HepG2 (cell line): ENCODE measurements around the gene PSMB2. TPM values are rescaled to one million over a fixed set of nuclear protein-coding genes. Genes with fewer than 3 reads are reported as not detected.
A peak's percentile ranks its signal among the peaks of the same experiment; 100 is the strongest.

Source experiments
- GTF2F1 ChIP-seq: fragments of 150-350 bp; IDR thresholded peaks from 2 replicates; pipeline ENCODE4 v1.6.1; 2014; ENCODE audit warnings: low read length
- KDM1A ChIP-seq: IDR thresholded peaks from 2 replicates; pipeline ENCODE4 v1.6.1; 2016; ENCODE audit warnings: missing compliant biosample characterization
- KLF15 ChIP-seq: sonication (generic); formaldehyde crosslinking; IDR thresholded peaks from 2 replicates; pipeline ENCODE4 v1.8.1; 2023; ENCODE audit warnings: borderline replicate concordance, mild to moderate bottlenecking, inconsistent platforms, missing genetic modification reagents, mixed read lengths
- KMT2B ChIP-seq: IDR thresholded peaks from 2 replicates; pipeline ENCODE4 v1.6.1; 2016; ENCODE audit warnings: missing genetic modification reagents, missing compliant biosample characterization
- MED13 ChIP-seq: sonication (generic); formaldehyde crosslinking; IDR thresholded peaks from 2 replicates; pipeline ENCODE4 v1.5.0; 2020; ENCODE audit warnings: missing genetic modification reagents
- MXD4 ChIP-seq: IDR thresholded peaks from 2 replicates; pipeline ENCODE4 v1.6.1; 2016; ENCODE audit warnings: mild to moderate bottlenecking, missing biosample characterization, missing genetic modification reagents
- NPAS2 ChIP-seq: sonication (generic); formaldehyde crosslinking; IDR thresholded peaks from 2 replicates; pipeline ENCODE4 v1.8.0; 2022; ENCODE audit warnings: mild to moderate bottlenecking, missing genetic modification reagents, borderline replicate concordance
- NR3C1 ChIP-seq: sonication (generic); formaldehyde crosslinking; IDR thresholded peaks from 2 replicates; pipeline ENCODE4 v1.4.0; 2020; ENCODE audit warnings: missing genetic modification reagents
- SOX5 ChIP-seq: IDR thresholded peaks from 2 replicates; pipeline ENCODE4 v1.6.1; 2016; ENCODE audit warnings: borderline replicate concordance
- SP4 ChIP-seq: sonication (generic); formaldehyde crosslinking; IDR thresholded peaks from 2 replicates; pipeline ENCODE4 v1.8.1; 2023; ENCODE audit warnings: mild to moderate bottlenecking, missing genetic modification reagents
- YY1 ChIP-seq: IDR thresholded peaks from 2 replicates; pipeline ENCODE4 v1.6.1; 2011; ENCODE audit warnings: low read length, low read depth, moderate library complexity, mild to moderate bottlenecking; ENCODE audit not compliant: insufficient read depth, insufficient replicate concordance
- ZBTB7A ChIP-seq: sonication (generic); formaldehyde crosslinking; IDR thresholded peaks from 2 replicates; pipeline ENCODE4 v1.8.0; 2022; ENCODE audit warnings: mild to moderate bottlenecking, missing genetic modification reagents
- ZNF263 ChIP-seq: sonication (generic); formaldehyde crosslinking; IDR thresholded peaks from 2 replicates; pipeline ENCODE4 v1.4.0; 2020; ENCODE audit warnings: missing genetic modification reagents
- ZNF441 ChIP-seq: sonication (generic); formaldehyde crosslinking; IDR thresholded peaks from 2 replicates; pipeline ENCODE4 v1.7.0; 2021; ENCODE audit warnings: missing genetic modification reagents, borderline replicate concordance
- ZNF619 ChIP-seq: sonication (generic); formaldehyde crosslinking; IDR thresholded peaks from 2 replicates; pipeline ENCODE4 v1.4.0; 2020; ENCODE audit warnings: mild to moderate bottlenecking, missing genetic modification reagents
- ZNF841 ChIP-seq: sonication (generic); formaldehyde crosslinking; IDR thresholded peaks from 2 replicates; pipeline ENCODE4 v1.8.1; 2023; ENCODE audit warnings: missing genetic modification reagents, borderline replicate concordance
- ZNF878 ChIP-seq: sonication (generic); formaldehyde crosslinking; IDR thresholded peaks from 2 replicates; pipeline ENCODE4 v1.8.1; 2023; ENCODE audit warnings: mild to moderate bottlenecking, missing genetic modification reagents, moderate library complexity
- polyA plus RNA-seq, 8 experiments: library from polyadenylated mRNA; depleted of rRNA in 3 of 8; stranded (reverse) in 7 of 8; unstranded in 1 of 8; fragments of >200 nt; fragmentation: Illumina TruSeq in 4 of 8; extraction: Trizol in 4 of 8; gene quantifications; 2 replicates each; pipeline versions ENCODE4 v1.2.1 to v1.2.3, GENCODE V29; 2011 to 2016; ENCODE audit warnings: low read depth in 4 of 8, missing spikeins in 1 of 8, mixed read lengths in 1 of 8; ENCODE audit not compliant: insufficient read depth in 1 of 8
- total RNA-seq, 5 experiments: library from RNA; depleted of rRNA; stranded (reverse); fragments of >200 nt; fragmentation: Illumina TruSeq; extraction: Trizol; gene quantifications; 2 replicates each; pipeline ENCODE4 v1.2.3, GENCODE V29; 2016; ENCODE audit warnings: low read depth in 1 of 5
- TF ChIP-seq, protein P1 (sequence below): sonication (generic); formaldehyde crosslinking; IDR thresholded peaks from 2 replicates; pipeline ENCODE4 v1.4.0; 2020; ENCODE audit warnings: missing genetic modification reagents
- TF ChIP-seq, protein P2 (sequence below): sonication (generic); formaldehyde crosslinking; IDR thresholded peaks from 2 replicates; pipeline ENCODE4 v1.5.0; 2020; ENCODE audit warnings: missing genetic modification reagents
- TF ChIP-seq, protein P3 (sequence below): IDR thresholded peaks from 2 replicates; pipeline ENCODE4 v1.6.1; 2018; ENCODE audit warnings: missing genetic modification reagents, mild to moderate bottlenecking, missing compliant biosample characterization
- TF ChIP-seq, protein P4 (sequence below): sonication (generic); formaldehyde crosslinking; conservative IDR thresholded peaks from 2 replicates; pipeline ENCODE4 v1.4.0; 2020; ENCODE audit warnings: missing genetic modification reagents
- TF ChIP-seq, protein P5 (sequence below): sonication (generic); formaldehyde crosslinking; conservative IDR thresholded peaks from 2 replicates; pipeline ENCODE4 v1.8.0; 2022; ENCODE audit warnings: missing genetic modification reagents

The PSMB2 gene
- total and polyA plus RNA-seq, 2 of the 13 experiments (the other 11 are each of a cell fraction or from before 2014, with no cell fraction given) = 60.6 to 62.2 TPM

DNA sequence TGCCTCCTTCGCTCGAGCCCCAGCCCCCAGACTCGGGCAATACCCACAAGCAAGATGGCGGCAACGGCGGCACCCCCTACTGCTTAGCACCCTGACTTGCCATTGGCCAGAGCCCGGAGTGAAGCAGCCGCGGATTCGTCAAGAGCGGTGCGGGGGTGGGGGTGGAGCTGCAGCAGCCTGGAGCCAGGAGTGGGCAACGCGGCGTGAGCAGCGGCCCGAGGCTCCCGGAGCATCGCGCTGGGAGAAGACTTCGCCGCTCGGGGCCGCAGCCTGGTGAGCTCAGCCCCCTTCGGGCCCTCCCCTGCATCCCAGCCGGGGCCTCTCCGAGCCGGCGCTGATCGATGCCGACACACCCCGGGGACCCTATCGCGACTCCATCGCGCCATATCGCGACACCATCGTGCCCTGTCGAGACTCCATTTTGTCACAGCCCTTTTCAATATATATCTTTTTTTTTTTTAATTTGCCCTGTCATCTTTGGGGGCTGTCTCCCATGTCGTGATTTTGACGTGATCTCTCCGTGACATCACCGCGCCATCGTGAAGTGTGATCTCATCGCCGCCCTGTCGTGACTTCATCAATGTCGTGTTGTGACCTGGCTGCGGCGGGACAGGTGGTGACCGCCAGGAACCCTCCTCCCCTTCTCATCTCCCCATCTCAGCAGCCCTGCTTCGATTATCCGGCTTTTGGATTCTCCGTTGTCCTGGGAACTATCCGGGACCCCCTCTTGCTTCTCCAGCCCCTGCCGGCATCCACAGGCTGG lies 83.5 kb downstream of the PSMB2 start, which contains the start of gene NCDN (continued):
- TF ChIP-seq, protein P1, sequence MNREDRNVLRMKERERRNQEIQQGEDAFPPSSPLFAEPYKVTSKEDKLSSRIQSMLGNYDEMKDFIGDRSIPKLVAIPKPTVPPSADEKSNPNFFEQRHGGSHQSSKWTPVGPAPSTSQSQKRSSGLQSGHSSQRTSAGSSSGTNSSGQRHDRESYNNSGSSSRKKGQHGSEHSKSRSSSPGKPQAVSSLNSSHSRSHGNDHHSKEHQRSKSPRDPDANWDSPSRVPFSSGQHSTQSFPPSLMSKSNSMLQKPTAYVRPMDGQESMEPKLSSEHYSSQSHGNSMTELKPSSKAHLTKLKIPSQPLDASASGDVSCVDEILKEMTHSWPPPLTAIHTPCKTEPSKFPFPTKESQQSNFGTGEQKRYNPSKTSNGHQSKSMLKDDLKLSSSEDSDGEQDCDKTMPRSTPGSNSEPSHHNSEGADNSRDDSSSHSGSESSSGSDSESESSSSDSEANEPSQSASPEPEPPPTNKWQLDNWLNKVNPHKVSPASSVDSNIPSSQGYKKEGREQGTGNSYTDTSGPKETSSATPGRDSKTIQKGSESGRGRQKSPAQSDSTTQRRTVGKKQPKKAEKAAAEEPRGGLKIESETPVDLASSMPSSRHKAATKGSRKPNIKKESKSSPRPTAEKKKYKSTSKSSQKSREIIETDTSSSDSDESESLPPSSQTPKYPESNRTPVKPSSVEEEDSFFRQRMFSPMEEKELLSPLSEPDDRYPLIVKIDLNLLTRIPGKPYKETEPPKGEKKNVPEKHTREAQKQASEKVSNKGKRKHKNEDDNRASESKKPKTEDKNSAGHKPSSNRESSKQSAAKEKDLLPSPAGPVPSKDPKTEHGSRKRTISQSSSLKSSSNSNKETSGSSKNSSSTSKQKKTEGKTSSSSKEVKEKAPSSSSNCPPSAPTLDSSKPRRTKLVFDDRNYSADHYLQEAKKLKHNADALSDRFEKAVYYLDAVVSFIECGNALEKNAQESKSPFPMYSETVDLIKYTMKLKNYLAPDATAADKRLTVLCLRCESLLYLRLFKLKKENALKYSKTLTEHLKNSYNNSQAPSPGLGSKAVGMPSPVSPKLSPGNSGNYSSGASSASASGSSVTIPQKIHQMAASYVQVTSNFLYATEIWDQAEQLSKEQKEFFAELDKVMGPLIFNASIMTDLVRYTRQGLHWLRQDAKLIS (CRISPR knock-in tag) = no peak
- TF ChIP-seq ZNF878 (CRISPR knock-in tag) (no peak), KMT2B (peak; percentile 83), ZNF441 (CRISPR knock-in tag) (no peak), ZBTB7A (CRISPR knock-in tag) (no peak), SP4 (peak; percentile 90), KDM1A (CRISPR knock-in tag) (no peak), ZNF841 (CRISPR knock-in tag) (no peak), ZNF263 (CRISPR knock-in tag) (peak; percentile 12; the same call in 1 of the 2 replicates), ZNF619 (no peak; the same call in 1 of the 2 replicates), YY1 (peak; percentile 100), MED13 (CRISPR knock-in tag) (peak; percentile 60; the same call in 1 of the 2 replicates), KLF15 (CRISPR knock-in tag) (no peak), GTF2F1 (no peak), NPAS2 (no peak), SOX5 (CRISPR knock-in tag) (no peak), NR3C1 (CRISPR knock-in tag) (no peak), MXD4 (CRISPR knock-in tag) (no peak; the same call in none of the 2 replicates)
- TF ChIP-seq, protein P2, sequence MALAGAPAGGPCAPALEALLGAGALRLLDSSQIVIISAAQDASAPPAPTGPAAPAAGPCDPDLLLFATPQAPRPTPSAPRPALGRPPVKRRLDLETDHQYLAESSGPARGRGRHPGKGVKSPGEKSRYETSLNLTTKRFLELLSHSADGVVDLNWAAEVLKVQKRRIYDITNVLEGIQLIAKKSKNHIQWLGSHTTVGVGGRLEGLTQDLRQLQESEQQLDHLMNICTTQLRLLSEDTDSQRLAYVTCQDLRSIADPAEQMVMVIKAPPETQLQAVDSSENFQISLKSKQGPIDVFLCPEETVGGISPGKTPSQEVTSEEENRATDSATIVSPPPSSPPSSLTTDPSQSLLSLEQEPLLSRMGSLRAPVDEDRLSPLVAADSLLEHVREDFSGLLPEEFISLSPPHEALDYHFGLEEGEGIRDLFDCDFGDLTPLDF (CRISPR knock-in tag) = no peak
- TF ChIP-seq, protein P3, sequence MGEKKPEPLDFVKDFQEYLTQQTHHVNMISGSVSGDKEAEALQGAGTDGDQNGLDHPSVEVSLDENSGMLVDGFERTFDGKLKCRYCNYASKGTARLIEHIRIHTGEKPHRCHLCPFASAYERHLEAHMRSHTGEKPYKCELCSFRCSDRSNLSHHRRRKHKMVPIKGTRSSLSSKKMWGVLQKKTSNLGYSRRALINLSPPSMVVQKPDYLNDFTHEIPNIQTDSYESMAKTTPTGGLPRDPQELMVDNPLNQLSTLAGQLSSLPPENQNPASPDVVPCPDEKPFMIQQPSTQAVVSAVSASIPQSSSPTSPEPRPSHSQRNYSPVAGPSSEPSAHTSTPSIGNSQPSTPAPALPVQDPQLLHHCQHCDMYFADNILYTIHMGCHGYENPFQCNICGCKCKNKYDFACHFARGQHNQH (CRISPR knock-in tag) = no peak
- TF ChIP-seq, protein P4, sequence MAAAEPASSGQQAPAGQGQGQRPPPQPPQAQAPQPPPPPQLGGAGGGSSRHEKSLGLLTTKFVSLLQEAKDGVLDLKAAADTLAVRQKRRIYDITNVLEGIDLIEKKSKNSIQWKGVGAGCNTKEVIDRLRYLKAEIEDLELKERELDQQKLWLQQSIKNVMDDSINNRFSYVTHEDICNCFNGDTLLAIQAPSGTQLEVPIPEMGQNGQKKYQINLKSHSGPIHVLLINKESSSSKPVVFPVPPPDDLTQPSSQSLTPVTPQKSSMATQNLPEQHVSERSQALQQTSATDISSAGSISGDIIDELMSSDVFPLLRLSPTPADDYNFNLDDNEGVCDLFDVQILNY = no peak
- TF ChIP-seq, protein P5, sequence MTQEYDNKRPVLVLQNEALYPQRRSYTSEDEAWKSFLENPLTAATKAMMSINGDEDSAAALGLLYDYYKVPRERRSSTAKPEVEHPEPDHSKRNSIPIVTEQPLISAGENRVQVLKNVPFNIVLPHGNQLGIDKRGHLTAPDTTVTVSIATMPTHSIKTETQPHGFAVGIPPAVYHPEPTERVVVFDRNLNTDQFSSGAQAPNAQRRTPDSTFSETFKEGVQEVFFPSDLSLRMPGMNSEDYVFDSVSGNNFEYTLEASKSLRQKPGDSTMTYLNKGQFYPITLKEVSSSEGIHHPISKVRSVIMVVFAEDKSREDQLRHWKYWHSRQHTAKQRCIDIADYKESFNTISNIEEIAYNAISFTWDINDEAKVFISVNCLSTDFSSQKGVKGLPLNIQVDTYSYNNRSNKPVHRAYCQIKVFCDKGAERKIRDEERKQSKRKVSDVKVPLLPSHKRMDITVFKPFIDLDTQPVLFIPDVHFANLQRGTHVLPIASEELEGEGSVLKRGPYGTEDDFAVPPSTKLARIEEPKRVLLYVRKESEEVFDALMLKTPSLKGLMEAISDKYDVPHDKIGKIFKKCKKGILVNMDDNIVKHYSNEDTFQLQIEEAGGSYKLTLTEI (CRISPR knock-in tag) = no peak
